Nephron progenitor cell (in vitro differentiated cells): ENCODE results near the gene LIN37.

Source experiments
- DNase-seq: peaks from one replicate; pipeline ENCODE4 v3.0.0; 2021
- H3K27ac Mint-ChIP-seq: 2 replicates; pipeline ENCODE4 v1.8.0; 2021; ENCODE audit warnings: mild to moderate bottlenecking, moderate library complexity, mixed read lengths
- H3K27me3 Mint-ChIP-seq: 2 replicates; pipeline ENCODE4 v1.8.0; 2021; ENCODE audit warnings: mild to moderate bottlenecking, low read depth, mixed read lengths; ENCODE audit not compliant: poor library complexity
- H3K36me3 Mint-ChIP-seq: 2 replicates; pipeline ENCODE4 v1.8.0; 2021; ENCODE audit warnings: low read depth, mixed read lengths
- H3K4me1 Mint-ChIP-seq: 2 replicates; pipeline ENCODE4 v1.8.0; 2021; ENCODE audit warnings: mixed read lengths
- H3K4me3 Mint-ChIP-seq: 2 replicates; pipeline ENCODE4 v1.8.0; 2021; ENCODE audit warnings: mild to moderate bottlenecking, moderate library complexity, mixed read lengths
- H3K9me3 Mint-ChIP-seq: 2 replicates; pipeline ENCODE4 v1.8.0; 2021; ENCODE audit warnings: mild to moderate bottlenecking, moderate library complexity, mixed read lengths
- TF ChIP-seq, protein P1 (sequence below): fragments of 200-600 bp; sonication (generic); IDR thresholded peaks from 2 replicates; pipeline ENCODE4 v1.5.0; 2021; ENCODE audit warnings: antibody characterized with exemption

The LIN37 gene

DNA sequence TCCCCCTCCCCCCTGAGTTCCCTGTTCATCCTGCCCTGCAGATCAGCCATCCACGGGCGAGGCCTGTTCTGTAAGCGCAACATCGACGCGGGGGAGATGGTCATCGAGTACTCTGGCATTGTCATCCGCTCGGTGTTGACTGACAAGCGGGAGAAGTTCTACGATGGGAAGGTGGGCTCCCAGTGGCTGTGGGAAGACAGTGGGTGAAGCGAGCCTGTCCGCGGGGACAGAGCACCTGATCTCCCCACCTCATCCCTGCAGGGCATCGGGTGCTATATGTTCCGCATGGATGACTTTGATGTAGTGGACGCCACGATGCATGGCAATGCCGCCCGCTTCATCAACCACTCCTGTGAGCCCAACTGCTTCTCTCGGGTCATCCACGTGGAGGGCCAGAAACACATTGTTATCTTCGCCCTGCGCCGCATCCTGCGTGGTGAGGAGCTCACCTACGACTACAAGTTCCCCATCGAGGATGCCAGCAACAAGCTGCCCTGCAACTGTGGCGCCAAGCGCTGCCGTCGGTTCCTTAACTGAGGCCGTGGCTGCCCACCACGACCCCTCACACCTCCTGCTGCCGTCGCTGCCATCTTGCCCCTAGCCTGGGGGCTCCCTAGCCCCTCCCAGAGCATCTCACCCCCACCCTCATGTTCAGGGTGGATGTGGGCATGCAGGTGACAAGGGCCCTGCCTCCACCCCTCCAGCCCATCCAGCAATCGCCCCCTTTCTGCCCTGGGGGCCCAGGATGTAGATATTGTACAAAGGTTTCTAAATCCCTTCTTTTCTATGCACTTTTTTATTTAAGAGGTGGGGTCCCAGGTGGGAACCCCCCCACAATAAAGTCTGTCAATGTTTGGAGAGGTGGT lies 10.1 kb upstream of the LIN37 start:
- no peaks in the 10 kb centered on the region for H3K9me3 Mint-ChIP-seq
- no peak overlapping the region for H3K27ac Mint-ChIP-seq
- no peak for DNase-seq
- peaks cover 37% of the 10 kb centered on the region for H3K36me3 Mint-ChIP-seq
- TF ChIP-seq, protein P1, sequence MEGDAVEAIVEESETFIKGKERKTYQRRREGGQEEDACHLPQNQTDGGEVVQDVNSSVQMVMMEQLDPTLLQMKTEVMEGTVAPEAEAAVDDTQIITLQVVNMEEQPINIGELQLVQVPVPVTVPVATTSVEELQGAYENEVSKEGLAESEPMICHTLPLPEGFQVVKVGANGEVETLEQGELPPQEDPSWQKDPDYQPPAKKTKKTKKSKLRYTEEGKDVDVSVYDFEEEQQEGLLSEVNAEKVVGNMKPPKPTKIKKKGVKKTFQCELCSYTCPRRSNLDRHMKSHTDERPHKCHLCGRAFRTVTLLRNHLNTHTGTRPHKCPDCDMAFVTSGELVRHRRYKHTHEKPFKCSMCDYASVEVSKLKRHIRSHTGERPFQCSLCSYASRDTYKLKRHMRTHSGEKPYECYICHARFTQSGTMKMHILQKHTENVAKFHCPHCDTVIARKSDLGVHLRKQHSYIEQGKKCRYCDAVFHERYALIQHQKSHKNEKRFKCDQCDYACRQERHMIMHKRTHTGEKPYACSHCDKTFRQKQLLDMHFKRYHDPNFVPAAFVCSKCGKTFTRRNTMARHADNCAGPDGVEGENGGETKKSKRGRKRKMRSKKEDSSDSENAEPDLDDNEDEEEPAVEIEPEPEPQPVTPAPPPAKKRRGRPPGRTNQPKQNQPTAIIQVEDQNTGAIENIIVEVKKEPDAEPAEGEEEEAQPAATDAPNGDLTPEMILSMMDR = no peak
- H3K4me3 Mint-ChIP-seq = peak overlapping the region; percentile 10
- peaks cover 20% of the 10 kb centered on the region for H3K4me1 Mint-ChIP-seq
- H3K27me3 Mint-ChIP-seq = peaks cover 5% of the 10 kb centered on the region

DNA sequence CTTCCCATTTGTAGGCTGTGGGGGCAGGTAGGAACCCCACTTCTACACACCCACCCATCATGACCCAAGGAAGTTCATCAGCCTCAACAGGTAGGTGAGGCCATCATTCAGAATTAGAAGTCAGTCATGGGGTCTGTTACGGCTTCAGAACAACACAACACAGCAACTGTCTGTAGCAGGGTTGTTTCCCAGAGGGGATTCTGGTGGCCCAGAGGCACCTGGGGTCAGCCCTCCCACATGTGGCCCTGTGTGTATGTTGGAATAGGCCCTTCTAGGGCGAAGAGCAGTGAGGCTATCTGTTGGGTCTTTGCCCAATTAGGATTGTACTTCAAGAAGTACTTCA lies 9.5 kb upstream of the LIN37 start:
- Mint-ChIP-seq H3K27me3 (peaks cover 5% of the 10 kb centered on the region), H3K36me3 (peaks cover 35% of the 10 kb centered on the region), H3K4me1 (peaks cover 20% of the 10 kb centered on the region), H3K4me3 (peak overlapping the region; percentile 10), H3K27ac (no peak overlapping the region), H3K9me3 (no peaks in the 10 kb centered on the region)
- TF ChIP-seq, protein P1 = no peak
- DNase-seq = no peak

DNA sequence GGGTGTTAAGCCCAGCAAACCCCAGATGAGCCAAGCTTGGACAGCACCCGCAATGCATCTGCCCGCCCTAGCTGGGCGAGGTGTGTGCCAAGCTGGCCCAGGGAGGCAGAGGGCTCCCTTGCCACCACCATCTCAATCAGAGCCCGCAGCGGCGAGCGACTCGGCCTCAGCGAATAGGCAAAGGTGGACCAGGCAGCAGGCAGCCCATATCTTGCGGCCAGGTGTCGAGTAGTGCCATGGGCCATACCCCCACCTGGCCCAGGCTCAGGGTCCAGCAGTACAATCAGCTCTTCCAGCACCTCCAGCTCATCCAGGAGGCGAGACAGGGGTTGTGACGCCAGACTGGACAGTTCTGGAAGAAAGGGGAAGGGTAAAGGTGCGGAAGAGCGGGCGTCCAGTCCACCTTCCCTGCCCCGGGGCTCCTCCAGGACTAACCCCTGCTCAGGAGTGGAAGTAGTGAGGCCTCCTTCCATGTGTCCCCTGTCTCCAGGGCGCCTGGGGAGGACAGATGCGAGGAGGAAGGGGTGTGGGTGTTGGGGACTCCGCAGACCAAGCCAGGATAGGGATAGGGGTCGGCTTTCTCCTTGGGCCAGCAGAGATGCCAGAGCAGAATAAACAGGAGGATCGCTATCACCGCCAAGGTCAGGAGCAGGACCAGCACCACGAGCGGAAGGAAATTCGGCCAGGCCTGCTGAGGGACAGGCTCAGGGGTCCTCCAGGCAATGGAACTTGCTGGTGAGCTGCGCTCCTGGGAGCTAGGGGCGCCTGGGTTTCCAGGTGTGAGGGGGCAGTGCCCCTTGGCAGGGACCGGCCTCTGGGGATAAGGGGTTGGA lies 8.9 kb upstream of the LIN37 start:
- no peaks in the 10 kb centered on the region for H3K9me3 Mint-ChIP-seq
- H3K27ac Mint-ChIP-seq = no peak overlapping the region
- no peak for DNase-seq
- TF ChIP-seq, protein P1 = no peak
- peaks cover 25% of the 10 kb centered on the region for H3K4me1 Mint-ChIP-seq
- H3K4me3 Mint-ChIP-seq = peak overlapping the region; percentile 71
- H3K27me3 Mint-ChIP-seq = peaks cover 5% of the 10 kb centered on the region
- H3K36me3 Mint-ChIP-seq = peaks cover 29% of the 10 kb centered on the region

DNA sequence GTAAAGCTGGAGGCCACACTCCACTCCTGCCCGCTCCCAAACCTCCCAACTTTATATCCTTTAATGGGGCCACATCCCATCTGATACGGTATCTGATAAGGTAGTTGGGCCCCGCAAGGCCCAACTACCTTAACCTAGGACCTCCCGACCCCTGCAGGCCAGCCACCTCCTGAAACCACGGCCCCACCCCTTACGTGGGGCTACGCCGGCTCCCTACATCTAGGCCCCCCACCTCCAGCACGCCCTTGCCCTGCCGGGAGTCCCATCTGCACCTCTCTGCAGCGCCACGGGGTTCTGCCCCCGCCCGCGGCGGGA lies 8.3 kb upstream of the LIN37 start:
- peaks cover 3% of the 10 kb centered on the region for H3K27me3 Mint-ChIP-seq
- peak overlapping the region; percentile 85 for H3K4me3 Mint-ChIP-seq
- no peak for DNase-seq
- H3K4me1 Mint-ChIP-seq = peaks cover 28% of the 10 kb centered on the region
- TF ChIP-seq, protein P1 = no peak
- H3K9me3 Mint-ChIP-seq = no peaks in the 10 kb centered on the region
- H3K27ac Mint-ChIP-seq = no peak overlapping the region
- H3K36me3 Mint-ChIP-seq = peaks cover 26% of the 10 kb centered on the region

DNA sequence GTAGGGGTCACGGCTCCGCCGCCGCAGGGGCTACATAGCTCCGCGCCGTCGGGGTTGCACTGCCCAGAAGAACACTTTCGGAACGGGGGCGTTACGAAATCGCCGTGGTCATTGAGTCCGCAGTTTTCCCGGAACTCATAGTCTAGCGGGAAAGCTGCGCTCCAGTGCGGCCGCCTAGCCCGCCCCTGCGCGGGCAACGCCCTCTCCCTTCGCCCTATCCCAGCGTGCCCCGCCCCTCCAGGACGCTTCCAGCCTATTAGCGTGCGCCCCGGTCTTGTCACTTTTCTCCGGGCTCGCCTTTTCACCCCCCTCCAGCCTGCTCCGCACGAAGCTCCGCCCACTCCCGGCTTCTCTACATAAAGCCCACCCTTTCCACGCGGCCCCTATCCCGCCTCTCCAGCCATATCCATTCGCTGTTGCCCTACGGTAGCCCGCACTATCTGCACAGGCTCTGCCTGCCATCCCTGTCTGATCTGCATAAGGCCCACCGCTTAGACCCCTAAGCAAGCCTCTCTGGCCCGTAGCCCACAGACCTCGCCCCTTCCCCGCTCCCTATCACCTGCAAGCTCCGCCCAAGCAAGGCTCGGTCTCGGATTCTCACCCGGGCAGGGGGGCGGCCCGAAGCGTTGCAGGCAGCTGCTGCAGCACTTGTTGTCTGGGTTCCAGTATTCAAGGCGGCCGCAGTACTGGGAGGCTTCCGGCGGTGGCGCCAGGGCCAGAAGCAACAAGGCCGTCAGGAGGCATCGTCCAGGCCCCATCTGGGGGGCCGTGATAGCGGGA lies 7.8 kb upstream of the LIN37 start:
- peaks cover 2% of the 10 kb centered on the region for H3K27me3 Mint-ChIP-seq
- peaks cover 30% of the 10 kb centered on the region for H3K4me1 Mint-ChIP-seq
- H3K27ac Mint-ChIP-seq = peak overlapping the region; percentile 98
- H3K36me3 Mint-ChIP-seq = peaks cover 23% of the 10 kb centered on the region
- peak; percentile 98 for DNase-seq
- H3K4me3 Mint-ChIP-seq = peak overlapping the region; percentile 85
- TF ChIP-seq, protein P1 = peak; percentile 26
- no peaks in the 10 kb centered on the region for H3K9me3 Mint-ChIP-seq
